ENCODE results near the gene DUSP22.

Gene DUSP22

DNA sequence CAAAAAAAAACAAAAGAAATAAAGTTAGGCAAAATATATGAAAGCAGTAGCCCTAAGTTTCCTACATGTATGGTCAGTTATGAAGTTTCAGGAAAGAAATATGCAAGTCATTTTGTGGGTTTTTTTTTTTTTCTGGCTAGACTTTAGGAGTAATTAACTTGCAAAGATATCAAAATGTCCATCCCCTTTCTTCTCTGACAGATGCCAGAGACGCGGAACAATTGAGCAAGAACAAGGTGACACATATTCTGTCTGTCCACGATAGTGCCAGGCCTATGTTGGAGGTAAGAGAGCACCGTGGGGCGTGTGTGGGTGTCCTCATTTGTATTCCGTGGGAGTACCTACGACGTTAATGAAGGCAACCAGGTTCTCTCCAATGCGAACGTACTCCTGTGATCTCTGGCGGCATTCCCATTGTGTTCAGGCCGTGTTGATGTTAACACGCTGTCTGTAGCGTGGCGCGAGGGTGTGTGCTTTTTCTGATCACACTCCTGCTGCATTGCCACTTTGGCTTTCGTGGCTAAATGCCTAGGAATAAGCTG is 19.5 kb downstream of the DUSP22 start:
- no peak for DNase-seq

GRCh38 chr6:313087-313486 is 20.8 kb downstream of the DUSP22 start:
- DNase-seq, result no peak

GRCh38 chr6:313917-314316 is 21.6 kb downstream of the DUSP22 start:
- DNase-seq, result no peak

GRCh38 chr6:314377-314776 is 22.1 kb downstream of the DUSP22 start:
- DNase-seq, result no peak

- DNase-seq, result no peak
Measured at GRCh38 chr6:315226-315625, 22.9 kb downstream of the DUSP22 start.

DNA sequence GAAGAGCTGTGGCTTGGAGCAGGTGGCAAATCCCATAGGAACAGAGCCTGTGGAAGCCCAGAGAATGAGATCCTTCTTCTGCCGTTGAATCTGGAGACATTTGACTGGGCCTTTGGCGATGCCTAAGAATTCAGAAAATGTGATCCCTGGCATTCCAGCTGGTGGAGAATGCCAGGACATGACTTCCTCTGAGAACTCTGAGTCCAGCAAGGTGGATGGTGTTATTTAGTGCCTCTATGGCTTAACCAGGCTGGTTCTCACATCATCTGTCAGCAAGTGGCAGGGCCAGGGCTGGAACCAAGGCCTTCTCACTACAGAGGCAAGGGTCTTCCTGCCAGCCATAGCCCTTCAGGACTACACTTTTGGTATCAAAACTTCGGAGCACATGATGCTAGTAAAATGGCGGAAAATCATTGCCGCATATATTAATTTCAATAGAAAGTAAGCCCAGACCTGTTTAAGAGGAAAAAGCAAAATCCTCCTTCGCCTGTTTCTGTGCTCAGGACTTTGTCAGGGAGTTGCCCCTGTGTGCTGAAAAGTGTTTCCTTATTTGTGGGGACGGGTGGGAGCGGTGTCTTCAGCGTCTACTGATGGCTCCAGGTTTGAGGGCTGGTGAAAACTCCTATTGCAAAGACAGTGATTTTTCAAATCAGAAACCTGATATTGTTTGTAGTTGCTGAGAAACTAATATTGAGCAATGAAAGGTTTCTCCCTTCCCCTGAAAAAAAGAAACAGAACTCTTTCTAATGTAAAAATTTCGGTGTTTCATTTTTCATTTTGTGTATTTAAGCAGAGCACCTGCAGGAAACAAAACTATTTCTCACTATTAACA is 23.9 kb downstream of the DUSP22 start:
- DNase-seq, result no peak

- no peak for DNase-seq
Measured at GRCh38 chr6:316753-317038, 24.4 kb downstream of the DUSP22 start.

GRCh38 chr6:317060-317447 is 24.8 kb downstream of the DUSP22 start:
- no peak for DNase-seq

DNA sequence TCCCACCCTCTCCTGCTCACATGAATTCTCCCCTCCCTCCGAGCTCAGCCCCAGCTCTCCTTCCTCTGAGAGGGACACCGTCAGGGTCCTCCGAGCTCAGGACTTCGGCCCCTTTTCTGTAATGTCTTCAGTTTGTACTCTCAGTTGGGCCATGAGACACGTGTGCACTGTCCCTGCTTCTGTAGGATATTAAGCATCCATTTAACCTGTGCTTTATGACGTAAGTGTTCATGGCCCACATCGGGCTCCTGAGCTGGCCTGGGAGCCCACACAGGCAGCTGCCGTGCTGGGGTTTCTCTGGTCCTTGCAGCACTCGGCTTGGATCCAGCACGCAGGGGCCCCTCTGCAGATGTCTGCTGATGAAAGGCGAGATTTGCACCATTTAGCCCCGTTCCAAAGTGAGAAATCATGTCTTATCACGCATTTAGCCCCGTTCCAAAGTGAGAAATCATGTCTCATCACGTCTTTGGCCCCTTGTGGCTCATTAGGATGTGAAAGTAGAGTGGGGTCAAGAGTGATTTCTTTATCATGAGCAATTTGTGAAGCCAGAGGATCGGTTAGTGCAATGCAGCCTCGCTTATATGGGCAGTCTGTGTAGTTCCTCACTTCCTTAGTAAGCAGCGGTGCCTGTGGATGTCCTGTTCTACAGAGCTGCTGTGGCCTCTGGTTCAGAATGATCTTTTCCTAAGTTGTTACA is 25.3 kb downstream of the DUSP22 start:
- no peak for DNase-seq

DNA sequence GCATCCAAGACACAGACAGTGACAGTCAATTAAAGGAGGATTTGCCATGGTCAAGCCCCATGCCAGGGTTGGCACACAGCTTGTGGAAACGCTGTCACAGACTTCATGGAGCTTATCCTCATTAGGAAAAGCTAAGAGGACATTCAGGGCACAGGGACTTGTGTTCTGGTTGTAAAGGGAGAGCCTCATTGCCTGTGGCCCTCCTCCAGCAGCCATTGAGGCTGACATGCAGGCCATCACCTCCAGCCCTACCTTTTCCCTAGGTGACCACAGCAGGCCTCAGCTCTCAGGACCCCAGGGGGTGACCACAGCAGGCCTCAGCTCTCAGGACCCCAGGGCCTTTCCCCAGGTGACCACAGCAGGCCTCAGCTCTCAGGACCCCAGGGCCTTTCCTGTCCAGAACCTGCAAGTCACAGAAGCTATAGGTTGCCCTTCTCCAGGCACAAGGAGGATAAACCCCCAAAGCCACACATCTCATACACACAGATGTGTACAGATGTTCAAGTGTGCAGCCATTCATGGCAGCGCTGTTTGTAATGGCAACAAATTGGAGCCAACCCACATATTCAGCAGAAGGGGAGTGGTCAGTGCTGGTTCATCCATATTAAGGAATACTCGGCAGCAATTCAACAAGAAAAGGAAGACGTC is 26.1 kb downstream of the DUSP22 start:
- DNase-seq, result no peak

GRCh38 chr6:319177-320131 is 27.2 kb downstream of the DUSP22 start:
- no peak for DNase-seq

GRCh38 chr6:320351-321157 is 28.3 kb downstream of the DUSP22 start:
- DNase-seq, result no peak

GRCh38 chr6:321158-321438 is 28.8 kb downstream of the DUSP22 start:
- no peak for DNase-seq

DNA sequence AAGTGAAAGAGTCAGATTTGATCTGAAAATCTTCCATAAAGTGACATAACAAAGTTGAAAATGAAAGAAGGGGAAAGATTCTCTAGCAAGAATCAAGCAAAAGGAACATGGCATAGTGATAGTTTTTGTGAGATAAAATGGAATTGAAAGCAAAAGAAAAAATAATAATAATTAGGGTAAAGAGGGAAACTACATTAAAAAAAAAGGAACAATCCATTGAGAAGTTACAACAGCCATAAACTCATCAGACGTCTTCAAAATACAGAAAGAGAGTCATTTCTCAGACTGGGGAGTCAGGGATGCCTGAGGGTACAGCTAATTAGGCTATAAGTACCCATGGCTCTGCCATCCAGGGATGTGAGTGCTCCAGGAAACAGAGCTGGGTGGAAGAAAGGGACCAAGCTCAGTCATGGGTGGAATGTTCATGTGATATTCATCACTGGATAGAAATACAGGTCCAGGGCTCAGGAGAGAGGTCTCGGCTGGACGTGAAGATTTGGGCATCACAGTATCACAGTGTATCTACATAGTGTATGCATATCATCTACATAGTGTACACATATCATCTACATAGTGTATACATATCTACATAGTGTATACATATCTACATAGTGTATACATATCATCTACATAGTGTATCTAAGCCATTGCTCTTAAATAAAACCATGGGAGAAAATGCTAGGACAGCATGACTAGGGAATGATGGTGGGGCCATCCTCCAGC is 29.4 kb downstream of the DUSP22 start:
- no peak for DNase-seq

DNA sequence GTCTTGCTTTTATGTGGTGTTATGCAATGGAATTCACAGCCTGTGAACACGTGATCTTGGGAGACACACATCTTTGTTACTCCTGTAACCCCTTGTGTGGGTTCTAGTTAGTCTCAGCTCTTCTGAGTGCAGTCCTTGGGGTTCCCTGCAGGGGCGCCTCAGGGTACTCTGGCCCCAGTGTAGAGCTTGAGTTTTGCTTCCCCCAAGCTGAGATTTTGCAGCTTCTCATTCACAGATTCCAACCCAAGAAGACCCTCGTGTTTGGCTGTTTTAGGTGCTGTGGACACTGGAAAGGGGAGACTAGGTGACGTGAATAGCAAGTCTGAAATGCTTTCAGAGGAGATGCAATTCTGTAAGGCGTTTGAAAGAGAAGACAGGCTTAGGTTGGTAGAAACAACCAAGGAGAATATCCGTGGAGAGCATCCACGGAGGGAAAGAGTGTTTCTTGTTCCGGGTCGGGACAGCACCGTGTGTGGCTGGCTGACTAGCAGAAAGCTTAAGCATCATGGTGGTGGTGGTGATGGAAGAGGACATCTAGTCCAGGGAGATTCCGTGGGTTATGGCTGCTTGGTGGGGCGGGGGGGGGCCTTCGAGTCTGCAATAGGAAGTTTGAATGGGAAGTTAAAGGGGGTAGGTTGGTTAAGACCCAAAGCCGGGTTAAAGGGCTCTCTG is 30.1 kb downstream of the DUSP22 start:
- DNase-seq, result no peak

DNA sequence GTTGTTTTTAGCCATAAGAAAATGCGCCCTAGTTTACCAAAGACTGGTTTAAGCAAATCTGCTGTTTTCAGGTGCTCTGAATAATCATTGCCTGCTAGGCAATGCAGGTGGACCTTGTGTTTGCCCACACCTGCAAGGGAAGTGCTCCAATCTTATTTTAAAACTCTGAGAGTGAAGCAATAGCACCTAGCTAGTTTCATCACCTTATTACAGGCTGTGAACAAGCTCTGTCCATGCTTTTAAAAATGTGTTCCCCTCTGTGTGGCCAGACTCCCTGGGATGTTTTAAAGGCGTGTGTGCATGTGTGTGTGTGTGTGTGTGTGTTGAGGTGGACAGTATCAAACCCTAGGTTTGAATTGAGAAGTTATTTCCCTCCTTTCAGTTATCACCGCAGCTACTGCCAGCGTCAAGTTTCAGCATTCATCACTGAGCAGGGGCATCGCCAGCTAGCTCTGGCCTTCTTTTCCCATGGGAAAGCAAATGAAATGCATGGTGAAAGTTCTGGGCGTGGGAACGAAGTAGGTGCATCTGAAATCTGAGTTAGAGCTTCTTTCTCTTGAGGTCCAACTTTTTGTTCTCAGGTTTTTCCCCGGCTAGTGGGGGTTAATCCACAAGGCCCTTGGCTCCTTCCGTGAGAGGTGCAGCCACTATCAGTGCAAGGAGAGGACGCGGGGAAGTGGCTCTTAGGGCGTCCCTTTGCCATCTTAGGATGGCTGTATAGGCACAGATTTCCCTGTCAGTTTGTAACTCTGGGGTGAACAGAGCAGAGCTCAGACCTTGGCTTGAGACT is 30.8 kb downstream of the DUSP22 start:
- DNase-seq, result no peak

GRCh38 chr6:323730-324088 is 31.4 kb downstream of the DUSP22 start:
- DNase-seq, result no peak

DNA sequence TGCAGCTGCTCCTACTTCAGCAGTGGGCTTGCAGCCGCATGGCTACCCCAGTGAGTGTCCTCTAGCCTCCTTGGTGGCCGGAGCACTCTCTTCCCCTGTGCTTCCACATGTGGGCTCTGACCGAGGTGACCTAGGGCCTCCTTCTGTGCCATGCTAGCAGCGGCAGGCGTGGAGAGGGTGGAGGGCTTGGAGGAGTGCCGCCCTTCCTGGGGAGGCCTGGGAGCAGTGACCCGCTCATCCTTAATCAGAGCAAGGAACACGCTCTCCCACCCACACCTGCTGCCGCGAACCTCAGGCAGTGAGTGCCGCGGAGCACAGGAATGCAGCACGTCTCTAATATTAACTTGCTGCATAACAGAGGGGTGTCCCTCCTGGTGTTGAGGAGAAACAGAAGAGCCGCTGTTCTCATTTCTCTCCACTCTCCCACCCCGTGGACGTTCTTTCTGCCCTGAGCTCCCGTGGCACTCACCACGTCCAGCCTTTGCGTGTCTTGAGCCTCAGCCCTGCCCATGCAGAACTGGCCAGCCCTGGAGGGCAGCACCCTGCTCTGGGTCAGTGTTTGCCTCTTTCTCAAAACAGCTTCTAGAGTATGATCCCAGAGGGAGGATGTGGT is 31.9 kb downstream of the DUSP22 start:
- DNase-seq, result no peak

DNA sequence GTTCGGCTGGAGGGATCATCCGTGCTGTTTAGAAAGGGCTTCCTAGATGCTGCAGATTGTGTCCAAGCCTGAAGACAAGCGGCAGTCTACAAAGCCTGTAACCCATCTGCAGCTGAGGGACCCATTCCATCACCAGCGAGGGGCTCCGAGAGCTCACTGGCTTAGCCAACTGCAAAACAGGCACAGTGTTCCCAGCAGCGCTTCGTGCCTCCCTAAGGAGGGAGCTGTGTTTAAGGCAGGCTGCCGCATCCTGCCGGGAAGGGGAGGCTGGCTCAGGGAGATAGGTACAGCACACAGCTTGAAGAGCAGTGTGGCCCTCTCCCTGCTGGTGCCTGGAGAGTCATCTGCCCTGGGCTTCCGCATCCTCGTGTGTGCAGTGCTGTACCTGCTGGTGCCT is 32.4 kb downstream of the DUSP22 start:
- DNase-seq, result no peak
